ENCODE results near the gene FAM171A1.

The FAM171A1 gene

DNA sequence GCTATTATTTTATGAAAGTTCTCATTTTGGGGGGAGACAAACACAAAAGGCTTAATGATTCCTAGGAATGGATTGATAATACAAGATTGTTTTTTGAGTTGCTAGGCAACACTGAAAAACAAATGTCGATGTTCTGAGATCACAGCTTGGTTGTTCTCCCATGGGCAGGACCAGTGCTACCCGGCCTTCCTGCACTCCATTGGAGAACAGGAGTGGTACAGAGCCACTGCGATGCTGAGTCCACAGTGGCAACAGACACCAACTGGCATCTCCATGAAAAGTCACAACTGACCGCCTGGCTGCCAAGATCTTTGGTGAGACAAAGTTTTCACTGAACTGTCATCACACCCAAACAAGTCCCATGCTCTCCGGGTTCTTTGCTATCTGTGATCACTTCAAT lies 133.7 kb downstream of the FAM171A1 start:
- no peak overlapping the region for H3K4me3 ChIP-seq (ENCODE audit: insufficient read depth, low read depth, low read length, poor library complexity, severe bottlenecking)
- no peak for DNase-seq
- H3K4me1 ChIP-seq (ENCODE audit: control insufficient read depth, insufficient read depth, low read length, poor library complexity, severe bottlenecking) = no peaks in the 10 kb centered on the region
- no peaks in the 10 kb centered on the region for H3K36me3 ChIP-seq (ENCODE audit: control insufficient read depth, insufficient read depth, low read length)
- H3K27me3 ChIP-seq (replicated peaks; ENCODE audit: control insufficient read depth, insufficient read depth, low read length, poor library complexity, severe bottlenecking) = no peaks in the 10 kb centered on the region
- H3K9me3 ChIP-seq (ENCODE audit: control insufficient read depth, low read length) = no peaks in the 10 kb centered on the region
- no peak overlapping the region for H3K27ac ChIP-seq (ENCODE audit: insufficient read depth, low read length, poor library complexity, severe bottlenecking)

DNA sequence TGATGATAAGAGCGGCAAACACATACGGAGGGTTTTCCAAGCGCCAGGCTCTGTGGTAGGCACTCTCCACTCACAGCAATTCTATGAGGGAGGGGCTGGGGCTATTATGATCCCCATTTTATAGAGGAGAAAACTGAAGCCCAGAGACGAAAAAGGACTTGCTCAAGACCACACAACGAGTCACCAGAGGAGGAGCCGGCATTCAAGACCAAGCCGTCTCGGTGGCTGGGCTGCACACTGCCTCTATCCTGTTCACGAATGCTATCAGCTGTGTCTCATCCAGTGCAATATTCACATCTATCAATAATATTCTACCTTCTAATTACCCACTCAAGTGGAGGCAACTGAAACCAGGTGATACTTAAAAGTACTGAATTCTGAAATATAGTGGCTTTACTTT lies 134.7 kb downstream of the FAM171A1 start:
- Histone ChIP-seq H3K4me1 (ENCODE audit: control insufficient read depth, insufficient read depth, low read length, poor library complexity, severe bottlenecking) (no peaks in the 10 kb centered on the region), H3K27ac (ENCODE audit: insufficient read depth, low read length, poor library complexity, severe bottlenecking) (no peak overlapping the region), H3K27me3 (replicated peaks; ENCODE audit: control insufficient read depth, insufficient read depth, low read length, poor library complexity, severe bottlenecking) (no peaks in the 10 kb centered on the region), H3K9me3 (ENCODE audit: control insufficient read depth, low read length) (no peaks in the 10 kb centered on the region), H3K36me3 (ENCODE audit: control insufficient read depth, insufficient read depth, low read length) (no peaks in the 10 kb centered on the region), H3K4me3 (ENCODE audit: insufficient read depth, low read depth, low read length, poor library complexity, severe bottlenecking) (no peak overlapping the region)
- DNase-seq = no peak

DNA sequence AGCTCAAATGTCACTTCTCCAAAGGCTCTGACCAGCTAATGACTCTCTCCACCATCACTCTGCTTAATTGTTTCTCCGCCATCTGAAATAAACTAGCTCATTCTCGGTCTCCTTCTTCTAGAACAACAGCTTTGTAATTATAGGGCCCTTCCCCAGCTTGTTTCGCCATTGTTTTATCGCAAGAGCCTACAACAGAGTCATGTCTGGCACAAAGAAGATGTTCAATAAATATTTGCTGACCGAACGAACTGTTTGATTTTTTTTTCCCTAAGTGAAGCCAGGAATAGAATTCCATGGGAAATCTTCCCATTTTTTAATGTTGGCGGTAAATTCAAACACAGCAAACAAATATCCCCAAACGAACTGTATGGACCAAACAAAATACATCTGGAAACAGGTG lies 138.8 kb downstream of the FAM171A1 start:
- Histone ChIP-seq H3K27ac (ENCODE audit: insufficient read depth, low read length, poor library complexity, severe bottlenecking) (no peak overlapping the region), H3K4me3 (ENCODE audit: insufficient read depth, low read depth, low read length, poor library complexity, severe bottlenecking) (no peak overlapping the region), H3K36me3 (ENCODE audit: control insufficient read depth, insufficient read depth, low read length) (no peaks in the 10 kb centered on the region), H3K9me3 (ENCODE audit: control insufficient read depth, low read length) (no peaks in the 10 kb centered on the region), H3K27me3 (replicated peaks; ENCODE audit: control insufficient read depth, insufficient read depth, low read length, poor library complexity, severe bottlenecking) (no peaks in the 10 kb centered on the region), H3K4me1 (ENCODE audit: control insufficient read depth, insufficient read depth, low read length, poor library complexity, severe bottlenecking) (no peaks in the 10 kb centered on the region)
- DNase-seq = no peak

DNA sequence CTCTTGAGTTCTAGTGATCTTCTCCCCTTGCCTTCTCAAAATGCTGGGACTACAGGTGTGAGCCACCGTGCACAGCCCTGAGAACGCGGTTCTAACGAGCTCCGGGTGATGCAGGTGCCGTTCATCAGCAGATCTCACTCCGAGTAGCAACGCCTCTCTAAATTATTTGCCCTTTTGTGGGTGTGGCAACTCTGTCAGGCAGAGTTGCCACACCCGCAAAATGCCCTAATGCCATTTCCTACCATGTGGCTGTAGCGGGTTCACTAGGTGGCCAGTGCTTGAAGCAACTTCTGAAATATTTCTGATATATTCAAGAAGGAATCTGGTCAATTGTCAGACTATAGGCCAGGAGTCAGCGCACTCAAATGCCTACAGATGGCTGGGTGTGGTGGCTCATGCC lies 139.7 kb downstream of the FAM171A1 start:
- no peaks in the 10 kb centered on the region for H3K36me3 ChIP-seq (ENCODE audit: control insufficient read depth, insufficient read depth, low read length)
- H3K4me1 ChIP-seq (ENCODE audit: control insufficient read depth, insufficient read depth, low read length, poor library complexity, severe bottlenecking) = no peaks in the 10 kb centered on the region
- no peaks in the 10 kb centered on the region for H3K9me3 ChIP-seq (ENCODE audit: control insufficient read depth, low read length)
- DNase-seq = no peak
- H3K27me3 ChIP-seq (replicated peaks; ENCODE audit: control insufficient read depth, insufficient read depth, low read length, poor library complexity, severe bottlenecking) = no peaks in the 10 kb centered on the region
- H3K4me3 ChIP-seq (ENCODE audit: insufficient read depth, low read depth, low read length, poor library complexity, severe bottlenecking) = no peak overlapping the region
- H3K27ac ChIP-seq (ENCODE audit: insufficient read depth, low read length, poor library complexity, severe bottlenecking) = no peak overlapping the region

DNA sequence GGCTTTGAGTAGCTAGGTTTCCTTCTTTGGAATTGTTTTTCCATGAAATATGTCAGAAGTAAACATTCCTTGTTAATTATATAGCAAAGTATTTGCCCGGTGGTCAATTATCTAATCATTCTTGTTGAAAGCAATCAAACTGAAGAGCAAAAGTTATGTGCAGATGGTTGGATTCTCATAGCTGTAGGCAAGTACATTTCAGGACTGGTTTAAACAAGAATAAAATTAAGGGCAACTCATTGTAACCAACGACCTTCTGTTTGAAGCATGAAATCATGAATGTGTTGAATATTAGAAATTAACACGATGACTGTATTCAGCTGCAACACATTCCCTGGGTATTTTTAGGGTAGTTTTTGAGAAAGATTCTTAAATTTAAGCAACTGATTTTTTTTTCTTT lies 140.8 kb downstream of the FAM171A1 start:
- Histone ChIP-seq H3K4me3 (ENCODE audit: insufficient read depth, low read depth, low read length, poor library complexity, severe bottlenecking) (no peak overlapping the region), H3K27me3 (replicated peaks; ENCODE audit: control insufficient read depth, insufficient read depth, low read length, poor library complexity, severe bottlenecking) (no peaks in the 10 kb centered on the region), H3K4me1 (ENCODE audit: control insufficient read depth, insufficient read depth, low read length, poor library complexity, severe bottlenecking) (no peaks in the 10 kb centered on the region), H3K27ac (ENCODE audit: insufficient read depth, low read length, poor library complexity, severe bottlenecking) (no peak overlapping the region), H3K36me3 (ENCODE audit: control insufficient read depth, insufficient read depth, low read length) (no peaks in the 10 kb centered on the region), H3K9me3 (ENCODE audit: control insufficient read depth, low read length) (no peaks in the 10 kb centered on the region)
- DNase-seq = no peak

DNA sequence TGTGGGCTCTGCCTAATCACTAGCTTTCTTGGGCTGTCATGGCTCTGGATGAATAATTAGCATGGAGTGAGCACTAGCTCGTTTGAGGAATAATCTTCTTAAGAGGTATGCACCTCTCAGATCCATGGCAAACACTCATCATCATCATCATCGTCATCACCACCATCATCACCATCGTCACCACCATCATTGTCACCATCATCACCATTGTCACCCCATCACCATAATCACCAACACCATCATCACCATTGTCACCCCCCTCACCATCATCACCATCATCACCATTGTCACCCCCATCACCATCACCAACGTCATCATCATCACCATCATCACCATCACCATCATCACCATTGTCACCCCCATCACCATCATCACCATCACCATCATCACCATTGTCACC lies 141.8 kb downstream of the FAM171A1 start:
- Histone ChIP-seq H3K9me3 (ENCODE audit: control insufficient read depth, low read length) (no peaks in the 10 kb centered on the region), H3K4me1 (ENCODE audit: control insufficient read depth, insufficient read depth, low read length, poor library complexity, severe bottlenecking) (no peaks in the 10 kb centered on the region), H3K27ac (ENCODE audit: insufficient read depth, low read length, poor library complexity, severe bottlenecking) (no peak overlapping the region), H3K36me3 (ENCODE audit: control insufficient read depth, insufficient read depth, low read length) (no peaks in the 10 kb centered on the region), H3K4me3 (ENCODE audit: insufficient read depth, low read depth, low read length, poor library complexity, severe bottlenecking) (no peak overlapping the region), H3K27me3 (replicated peaks; ENCODE audit: control insufficient read depth, insufficient read depth, low read length, poor library complexity, severe bottlenecking) (no peaks in the 10 kb centered on the region)
- no peak for DNase-seq

DNA sequence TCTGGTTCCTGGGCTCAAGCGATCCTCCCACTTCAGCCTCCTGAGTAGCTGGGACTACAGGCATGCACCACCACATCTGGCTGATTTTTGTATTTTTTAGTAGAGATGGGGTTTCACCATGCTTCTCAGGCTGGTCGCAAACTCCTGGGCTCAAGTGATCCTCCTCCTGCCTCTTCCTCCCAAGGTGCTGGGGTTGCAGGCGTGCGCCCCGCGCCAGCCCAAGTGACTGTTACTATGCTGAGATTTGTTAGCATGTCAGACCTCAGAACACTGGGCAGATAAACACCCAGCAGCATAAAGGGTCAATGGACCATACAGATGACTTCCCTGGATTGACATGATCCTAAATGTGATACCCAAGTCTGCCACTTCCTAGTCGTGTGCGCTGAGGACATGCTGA lies 142.7 kb downstream of the FAM171A1 start:
- DNase-seq = no peak
- no peaks in the 10 kb centered on the region for H3K4me1 ChIP-seq (ENCODE audit: control insufficient read depth, insufficient read depth, low read length, poor library complexity, severe bottlenecking)
- H3K4me3 ChIP-seq (ENCODE audit: insufficient read depth, low read depth, low read length, poor library complexity, severe bottlenecking) = no peak overlapping the region
- H3K27me3 ChIP-seq (replicated peaks; ENCODE audit: control insufficient read depth, insufficient read depth, low read length, poor library complexity, severe bottlenecking) = no peaks in the 10 kb centered on the region
- H3K36me3 ChIP-seq (ENCODE audit: control insufficient read depth, insufficient read depth, low read length) = no peaks in the 10 kb centered on the region
- H3K27ac ChIP-seq (ENCODE audit: insufficient read depth, low read length, poor library complexity, severe bottlenecking) = no peak overlapping the region
- no peaks in the 10 kb centered on the region for H3K9me3 ChIP-seq (ENCODE audit: control insufficient read depth, low read length)

DNA sequence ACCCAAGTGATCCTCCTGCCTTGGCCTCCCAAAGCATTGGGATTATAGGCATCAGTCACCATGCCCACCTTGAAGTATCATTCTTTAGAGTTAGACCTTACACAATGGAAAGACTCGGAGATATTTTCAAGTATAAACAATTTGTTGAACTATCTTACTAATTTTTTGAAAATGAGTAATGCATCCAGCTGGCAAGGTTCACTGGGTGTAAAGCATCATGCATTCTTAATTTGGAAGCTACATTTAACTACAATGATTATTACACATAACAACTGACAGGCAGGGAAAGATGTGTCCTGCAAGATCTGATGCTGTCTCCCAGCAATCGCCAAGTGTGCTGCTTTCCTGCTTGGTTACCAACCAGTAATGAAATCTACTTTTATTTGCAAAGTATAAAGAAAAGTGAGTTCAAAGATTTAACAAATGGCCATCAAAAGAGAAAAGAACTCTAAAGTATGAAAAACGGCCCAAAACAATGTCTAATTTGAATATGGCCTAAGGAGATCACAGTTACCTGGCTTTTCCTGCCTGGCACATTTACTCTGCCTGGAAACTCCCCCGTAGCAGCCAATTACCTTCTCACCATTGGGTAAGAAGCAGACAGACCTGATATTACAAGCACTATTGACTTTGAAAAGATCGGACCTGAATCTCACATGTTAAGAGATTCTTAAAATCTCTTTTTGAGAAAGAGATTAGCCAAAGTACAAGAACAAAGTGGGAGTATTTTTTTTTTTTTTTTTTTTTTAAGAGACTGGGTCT lies 143.3 kb downstream of the FAM171A1 start:
- Histone ChIP-seq H3K9me3 (ENCODE audit: control insufficient read depth, low read length) (no peaks in the 10 kb centered on the region), H3K36me3 (ENCODE audit: control insufficient read depth, insufficient read depth, low read length) (no peaks in the 10 kb centered on the region), H3K27ac (ENCODE audit: insufficient read depth, low read length, poor library complexity, severe bottlenecking) (no peak overlapping the region), H3K4me1 (ENCODE audit: control insufficient read depth, insufficient read depth, low read length, poor library complexity, severe bottlenecking) (no peaks in the 10 kb centered on the region), H3K27me3 (replicated peaks; ENCODE audit: control insufficient read depth, insufficient read depth, low read length, poor library complexity, severe bottlenecking) (no peaks in the 10 kb centered on the region), H3K4me3 (ENCODE audit: insufficient read depth, low read depth, low read length, poor library complexity, severe bottlenecking) (no peak overlapping the region)
- no peak for DNase-seq

DNA sequence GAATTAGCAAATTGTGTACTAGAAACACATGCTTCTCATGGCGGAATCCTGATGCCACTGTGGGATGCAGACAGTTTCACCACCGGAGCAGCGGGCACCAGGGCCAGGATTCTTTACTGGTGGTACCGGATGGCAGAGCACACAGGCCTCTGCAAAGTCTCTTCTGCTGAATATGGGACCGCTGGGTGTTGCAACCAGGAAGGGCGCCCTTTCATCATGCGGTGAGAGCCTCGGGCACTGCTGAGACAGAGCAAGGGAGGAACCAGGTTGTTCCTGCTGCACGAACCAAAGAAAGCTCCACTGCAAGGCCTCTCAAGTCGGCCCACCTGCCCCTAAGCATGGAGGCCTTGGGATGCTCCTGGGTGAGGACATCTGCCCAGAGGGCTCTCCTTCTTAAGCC lies 145.6 kb downstream of the FAM171A1 start:
- Histone ChIP-seq H3K27me3 (replicated peaks; ENCODE audit: control insufficient read depth, insufficient read depth, low read length, poor library complexity, severe bottlenecking) (no peaks in the 10 kb centered on the region), H3K4me3 (ENCODE audit: insufficient read depth, low read depth, low read length, poor library complexity, severe bottlenecking) (no peak overlapping the region), H3K27ac (ENCODE audit: insufficient read depth, low read length, poor library complexity, severe bottlenecking) (no peak overlapping the region), H3K4me1 (ENCODE audit: control insufficient read depth, insufficient read depth, low read length, poor library complexity, severe bottlenecking) (no peaks in the 10 kb centered on the region), H3K9me3 (ENCODE audit: control insufficient read depth, low read length) (no peaks in the 10 kb centered on the region), H3K36me3 (ENCODE audit: control insufficient read depth, insufficient read depth, low read length) (peaks cover under 1% of the 10 kb centered on the region)
- no peak for DNase-seq

DNA sequence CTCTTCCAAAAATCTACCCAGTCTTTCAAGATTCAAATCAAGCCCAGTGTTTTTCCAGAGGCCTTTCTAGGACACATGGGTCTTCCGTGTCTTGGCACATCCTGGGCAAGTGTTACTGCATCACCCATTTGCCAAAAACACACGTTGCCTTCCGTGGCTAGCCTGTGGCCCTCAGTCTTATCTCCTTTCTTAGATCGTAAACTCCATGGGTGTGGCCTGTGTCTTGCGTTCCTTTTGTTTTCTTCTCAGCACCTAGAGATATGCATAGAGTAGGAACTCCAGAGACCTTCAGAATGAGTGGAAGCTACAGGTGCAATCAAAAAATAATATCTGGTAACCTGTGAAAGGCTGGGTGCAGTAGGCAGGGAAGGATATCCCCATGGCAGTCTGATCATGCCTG lies 146.1 kb downstream of the FAM171A1 start:
- no peak overlapping the region for H3K27ac ChIP-seq (ENCODE audit: insufficient read depth, low read length, poor library complexity, severe bottlenecking)
- no peaks in the 10 kb centered on the region for H3K9me3 ChIP-seq (ENCODE audit: control insufficient read depth, low read length)
- H3K27me3 ChIP-seq (replicated peaks; ENCODE audit: control insufficient read depth, insufficient read depth, low read length, poor library complexity, severe bottlenecking) = no peaks in the 10 kb centered on the region
- H3K4me1 ChIP-seq (ENCODE audit: control insufficient read depth, insufficient read depth, low read length, poor library complexity, severe bottlenecking) = no peaks in the 10 kb centered on the region
- H3K36me3 ChIP-seq (ENCODE audit: control insufficient read depth, insufficient read depth, low read length) = peaks cover 3% of the 10 kb centered on the region
- no peak for DNase-seq
- no peak overlapping the region for H3K4me3 ChIP-seq (ENCODE audit: insufficient read depth, low read depth, low read length, poor library complexity, severe bottlenecking)
